PC-3 (cell line): Measurements from ENCODE around the gene GSTO1.

Experiments
- EZH2 ChIP-seq: fragments of 300-600 bp; sonication (generic); IDR thresholded peaks from one replicate; pipeline ENCODE4 v1.6.1; 2017; ENCODE audit warnings: antibody characterized with exemption, mild to moderate bottlenecking, low read length; ENCODE audit not compliant: unreplicated experiment
- EZH2phosphoT487 ChIP-seq: fragments of 300-600 bp; sonication (generic); IDR thresholded peaks from 2 replicates; pipeline ENCODE4 v1.6.1; 2018; ENCODE audit warnings: mild to moderate bottlenecking, antibody characterized with exemption, low read length, borderline replicate concordance
- TF ChIP-seq, protein P1 (sequence below): fragments of 300-600 bp; sonication (generic); conservative IDR thresholded peaks from 2 replicates; pipeline ENCODE4 v1.5.1; 2017; ENCODE audit warnings: antibody characterized with exemption, low read depth, mild to moderate bottlenecking, low read length

DNA sequence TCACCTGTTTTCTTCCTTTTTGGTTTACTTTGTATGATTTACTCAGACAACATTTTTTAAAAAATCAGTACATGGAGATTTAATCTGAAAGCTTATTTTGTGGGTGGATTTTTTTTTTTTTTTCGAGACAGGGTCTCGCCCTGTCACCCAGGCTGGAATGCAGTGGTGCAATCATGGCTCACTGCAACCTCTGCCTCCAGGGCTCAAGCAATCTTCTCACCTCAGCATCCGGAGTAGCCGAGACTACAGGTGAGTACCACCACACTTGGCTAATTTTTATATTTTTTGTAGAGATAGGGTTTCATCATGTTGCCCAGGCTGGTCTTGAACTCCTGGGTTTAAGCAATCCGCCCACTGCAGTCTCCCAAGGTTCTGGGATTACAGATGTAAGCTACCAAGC lies 2.5 kb downstream of the GSTO1 start:
- TF ChIP-seq EZH2phosphoT487 = no peak
- TF ChIP-seq, protein P1, sequence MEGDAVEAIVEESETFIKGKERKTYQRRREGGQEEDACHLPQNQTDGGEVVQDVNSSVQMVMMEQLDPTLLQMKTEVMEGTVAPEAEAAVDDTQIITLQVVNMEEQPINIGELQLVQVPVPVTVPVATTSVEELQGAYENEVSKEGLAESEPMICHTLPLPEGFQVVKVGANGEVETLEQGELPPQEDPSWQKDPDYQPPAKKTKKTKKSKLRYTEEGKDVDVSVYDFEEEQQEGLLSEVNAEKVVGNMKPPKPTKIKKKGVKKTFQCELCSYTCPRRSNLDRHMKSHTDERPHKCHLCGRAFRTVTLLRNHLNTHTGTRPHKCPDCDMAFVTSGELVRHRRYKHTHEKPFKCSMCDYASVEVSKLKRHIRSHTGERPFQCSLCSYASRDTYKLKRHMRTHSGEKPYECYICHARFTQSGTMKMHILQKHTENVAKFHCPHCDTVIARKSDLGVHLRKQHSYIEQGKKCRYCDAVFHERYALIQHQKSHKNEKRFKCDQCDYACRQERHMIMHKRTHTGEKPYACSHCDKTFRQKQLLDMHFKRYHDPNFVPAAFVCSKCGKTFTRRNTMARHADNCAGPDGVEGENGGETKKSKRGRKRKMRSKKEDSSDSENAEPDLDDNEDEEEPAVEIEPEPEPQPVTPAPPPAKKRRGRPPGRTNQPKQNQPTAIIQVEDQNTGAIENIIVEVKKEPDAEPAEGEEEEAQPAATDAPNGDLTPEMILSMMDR = no peak
- no peak for TF ChIP-seq EZH2
